ENCODE results near the gene MED25. TPM values are rescaled to one million over a fixed set of nuclear protein-coding genes. Genes with fewer than 3 reads are reported as not detected.
A peak's percentile ranks its signal among the peaks of the same experiment; 100 is the strongest.

The MED25 gene
- total RNA-seq = 70.1 and 88.8 TPM in 2 replicates

- CTCF ChIA-PET = interaction anchor here (2.1 kb wide), 1 partner anchor 33 kb away, joined by 4 read pairs; the partner anchor contains the start of gene PTOV1
- intact Hi-C loops (cut with micrococcal nuclease) = loop anchor here (1.0 to 5.0 kb wide), 7 partner anchors 25 to 207 kb away; partner anchors contain the start of genes AKT1S1, PNKP, PRMT1 and RRAS
- Mint-ChIP-seq H3K27me3 (no peaks in the 10 kb centered on the region), H3K36me3 (ENCODE audit: low read depth) (peaks cover 24% of the 10 kb centered on the region), H3K27ac (peak within 1 kb of the TSS; percentile 99), H3K4me1 (peaks cover 40% of the 10 kb centered on the region), H3K9me3 (no peaks in the 10 kb centered on the region), H3K4me3 (peak within 1 kb of the TSS; percentile 98)
- peak; percentile 59 for ATAC-seq (ENCODE audit: low read depth)
- DNase-seq = peak; percentile 91
- no peak for TF ChIP-seq CTCF (IDR thresholded peaks at IDR 0.05)
- POLR2A ChIA-PET = interaction anchor here (0.5 to 2.1 kb wide), 10 partner anchors 25 to 1180 kb away, joined by 3 to 19 read pairs (median 5); partner anchors contain the start of genes AKT1S1, AP2A1, PTOV1 and TBC1D17
Observed at GRCh38 chr19:49817964-49818648, at the start of gene MED25. TSS of gene MED25 (plus strand) at chr19:49818289. CDS start at chr19:49818342, 53 bp downstream.

GRCh38 chr19:49770529-49770928 is 47.6 kb upstream of the MED25 start:
- no peak for ATAC-seq (ENCODE audit: low read depth)
- H3K27me3 Mint-ChIP-seq = no peaks in the 10 kb centered on the region
- peaks cover 16% of the 10 kb centered on the region for H3K36me3 Mint-ChIP-seq (ENCODE audit: low read depth)
- no peak for DNase-seq
- no peak overlapping the region for H3K27ac Mint-ChIP-seq
- peaks cover 31% of the 10 kb centered on the region for H3K4me1 Mint-ChIP-seq
- no peaks in the 10 kb centered on the region for H3K9me3 Mint-ChIP-seq
- ChIA-PET POLR2A (no interaction called here), CTCF (interaction anchor here (1.2 kb wide), 1 partner anchor 53 kb away, joined by 3 read pairs; no protein-coding TSS in a partner anchor)
- intact Hi-C loops (cut with micrococcal nuclease) = no loop called here
- no peak overlapping the region for H3K4me3 Mint-ChIP-seq
- TF ChIP-seq CTCF (IDR thresholded peaks at IDR 0.05) = no peak

- no peak for TF ChIP-seq CTCF (IDR thresholded peaks at IDR 0.05)
- H3K27ac Mint-ChIP-seq = no peak overlapping the region
- no peak for ATAC-seq (ENCODE audit: low read depth)
- POLR2A ChIA-PET = no interaction called here
- CTCF ChIA-PET = no interaction called here
- no peak overlapping the region for H3K4me3 Mint-ChIP-seq
- H3K9me3 Mint-ChIP-seq = no peaks in the 10 kb centered on the region
- DNase-seq = no peak
- H3K4me1 Mint-ChIP-seq = peaks cover 24% of the 10 kb centered on the region
- H3K36me3 Mint-ChIP-seq (ENCODE audit: low read depth) = peaks cover 24% of the 10 kb centered on the region
- intact Hi-C loops (cut with micrococcal nuclease) = no loop called here
- no peaks in the 10 kb centered on the region for H3K27me3 Mint-ChIP-seq
Observed at GRCh38 chr19:49771674-49772139, 46.4 kb upstream of the MED25 start.

- H3K9me3 Mint-ChIP-seq = no peaks in the 10 kb centered on the region
- ChIA-PET CTCF (no interaction called here), POLR2A (no interaction called here)
- H3K27ac Mint-ChIP-seq = no peak overlapping the region
- peaks cover 16% of the 10 kb centered on the region for H3K4me1 Mint-ChIP-seq
- no peak for DNase-seq
- intact Hi-C loops (cut with micrococcal nuclease) = no loop called here
- peaks cover 21% of the 10 kb centered on the region for H3K36me3 Mint-ChIP-seq (ENCODE audit: low read depth)
- no peak for TF ChIP-seq CTCF (IDR thresholded peaks at IDR 0.05)
- H3K4me3 Mint-ChIP-seq = no peak overlapping the region
- ATAC-seq (ENCODE audit: low read depth) = no peak
- no peaks in the 10 kb centered on the region for H3K27me3 Mint-ChIP-seq
Observed at GRCh38 chr19:49772850-49773432, 45.1 kb upstream of the MED25 start.

GRCh38 chr19:49773663-49774350 is 44.3 kb upstream of the MED25 start:
- POLR2A ChIA-PET = no interaction called here
- no peak overlapping the region for H3K27ac Mint-ChIP-seq
- no peaks in the 10 kb centered on the region for H3K27me3 Mint-ChIP-seq
- no peak for TF ChIP-seq CTCF (IDR thresholded peaks at IDR 0.05)
- H3K36me3 Mint-ChIP-seq (ENCODE audit: low read depth) = peaks cover 21% of the 10 kb centered on the region
- H3K9me3 Mint-ChIP-seq = no peaks in the 10 kb centered on the region
- no peak for DNase-seq
- CTCF ChIA-PET = no interaction called here
- no peak for ATAC-seq (ENCODE audit: low read depth)
- intact Hi-C loops (cut with micrococcal nuclease) = no loop called here
- H3K4me1 Mint-ChIP-seq = peaks cover 13% of the 10 kb centered on the region
- no peak overlapping the region for H3K4me3 Mint-ChIP-seq

Measured in activated B cell treated with CpG ODN at 0.5 μM for 24 hours (primary cell).